ENCODE data around the gene PPP1R13L.

The PPP1R13L gene

GRCh38 chr19:45448887-45449299, 44.0 kb upstream of the PPP1R13L start:
- H3K9ac ChIP-seq = no peak overlapping the region
- H4K20me1 ChIP-seq (ENCODE audit: insufficient read depth) = no peaks in the 10 kb centered on the region
- no peak overlapping the region for H2AFZ ChIP-seq (ENCODE audit: low read depth)
- no peaks in the 10 kb centered on the region for H3K79me2 ChIP-seq (ENCODE audit: insufficient read depth, low read depth)
- H3K27me3 ChIP-seq (ENCODE audit: insufficient read depth, low read depth) = no peaks in the 10 kb centered on the region
- no peak for TF ChIP-seq CTCF (conservative IDR thresholded peaks at IDR 0.05; ENCODE audit: low read depth, low read length)
- H3K4me1 ChIP-seq (ENCODE audit: low read depth, poor library complexity, severe bottlenecking) = peaks cover 53% of the 10 kb centered on the region
- H3K36me3 ChIP-seq (ENCODE audit: insufficient read depth) = no peaks in the 10 kb centered on the region
- H3K27ac ChIP-seq = no peak overlapping the region
- no peak overlapping the region for H3K4me3 ChIP-seq (IDR thresholded peaks at IDR 0.05; ENCODE audit: insufficient read depth, low read depth, low read length)
- H3K4me2 ChIP-seq = no peak overlapping the region; the same call in 1 of the 2 replicates

GRCh38 chr19:45448425-45448756, 43.5 kb upstream of the PPP1R13L start:
- Histone ChIP-seq H4K20me1 (ENCODE audit: insufficient read depth) (no peaks in the 10 kb centered on the region), H3K27me3 (ENCODE audit: insufficient read depth, low read depth) (no peaks in the 10 kb centered on the region), H3K27ac (no peak overlapping the region), H3K4me2 (no peak overlapping the region; the same call in 1 of the 2 replicates), H2AFZ (ENCODE audit: low read depth) (no peak overlapping the region), H3K9ac (no peak overlapping the region), H3K4me3 (IDR thresholded peaks at IDR 0.05; ENCODE audit: insufficient read depth, low read depth, low read length) (no peak overlapping the region), H3K79me2 (ENCODE audit: insufficient read depth, low read depth) (no peaks in the 10 kb centered on the region), H3K36me3 (ENCODE audit: insufficient read depth) (no peaks in the 10 kb centered on the region), H3K4me1 (ENCODE audit: low read depth, poor library complexity, severe bottlenecking) (peaks cover 49% of the 10 kb centered on the region)
- no peak for TF ChIP-seq CTCF (conservative IDR thresholded peaks at IDR 0.05; ENCODE audit: low read depth, low read length)

GRCh38 chr19:45446944-45447343, 42.1 kb upstream of the PPP1R13L start:
- Histone ChIP-seq H3K4me2 (no peak overlapping the region), H3K9ac (no peak overlapping the region), H3K4me3 (IDR thresholded peaks at IDR 0.05; ENCODE audit: insufficient read depth, low read depth, low read length) (no peak overlapping the region), H3K36me3 (ENCODE audit: insufficient read depth) (no peaks in the 10 kb centered on the region), H3K27ac (no peak overlapping the region), H3K79me2 (ENCODE audit: insufficient read depth, low read depth) (no peaks in the 10 kb centered on the region), H2AFZ (ENCODE audit: low read depth) (no peak overlapping the region), H4K20me1 (ENCODE audit: insufficient read depth) (no peaks in the 10 kb centered on the region), H3K4me1 (ENCODE audit: low read depth, poor library complexity, severe bottlenecking) (peaks cover 49% of the 10 kb centered on the region), H3K27me3 (ENCODE audit: insufficient read depth, low read depth) (no peaks in the 10 kb centered on the region)
- TF ChIP-seq CTCF (conservative IDR thresholded peaks at IDR 0.05; ENCODE audit: low read depth, low read length) = no peak

GRCh38 chr19:45446295-45446694, 41.4 kb upstream of the PPP1R13L start:
- no peaks in the 10 kb centered on the region for H4K20me1 ChIP-seq (ENCODE audit: insufficient read depth)
- no peaks in the 10 kb centered on the region for H3K27me3 ChIP-seq (ENCODE audit: insufficient read depth, low read depth)
- TF ChIP-seq CTCF (conservative IDR thresholded peaks at IDR 0.05; ENCODE audit: low read depth, low read length) = peak; percentile 23; the same call in 1 of the 2 replicates
- H3K9ac ChIP-seq = no peak overlapping the region
- H3K79me2 ChIP-seq (ENCODE audit: insufficient read depth, low read depth) = no peaks in the 10 kb centered on the region
- no peak overlapping the region for H3K4me2 ChIP-seq
- H3K27ac ChIP-seq = no peak overlapping the region
- peaks cover 43% of the 10 kb centered on the region for H3K4me1 ChIP-seq (ENCODE audit: low read depth, poor library complexity, severe bottlenecking)
- H3K36me3 ChIP-seq (ENCODE audit: insufficient read depth) = no peaks in the 10 kb centered on the region
- H2AFZ ChIP-seq (ENCODE audit: low read depth) = no peak overlapping the region
- no peak overlapping the region for H3K4me3 ChIP-seq (IDR thresholded peaks at IDR 0.05; ENCODE audit: insufficient read depth, low read depth, low read length)

Measured in KMS-11 (cell line).